PFSK-1 (cell line): Measurements from ENCODE around the gene FMNL2.

Experiments used
- FOXP2 ChIP-seq: optimal IDR thresholded peaks from 2 replicates; pipeline ENCODE3; 2011; ENCODE audit warnings: borderline replicate concordance, control low read depth, inconsistent platforms; ENCODE audit not compliant: insufficient read depth; ENCODE audit errors: extremely low read length, extremely low read depth
- POLR2AphosphoS5 ChIP-seq: IDR thresholded peaks from 2 replicates; pipeline ENCODE4 v1.6.1; 2012; ENCODE audit warnings: low read depth, mild to moderate bottlenecking, control low read depth, low read length, moderate library complexity
- SIN3A ChIP-seq: IDR thresholded peaks from 2 replicates; pipeline ENCODE4 v1.6.1; 2012; ENCODE audit warnings: mild to moderate bottlenecking, low read length, moderate library complexity, borderline replicate concordance; ENCODE audit not compliant: insufficient read depth
- TAF1 ChIP-seq: IDR thresholded peaks from 2 replicates; pipeline ENCODE4 v1.6.1; 2012; ENCODE audit warnings: low read length, control low read depth, borderline replicate concordance; ENCODE audit not compliant: insufficient read depth
- TF ChIP-seq, protein P1 (sequence below), 2 experiments: IDR thresholded peaks; 2 replicates each; pipeline versions ENCODE4 v1.6.1 to v1.8.0; 2011 to 2012; ENCODE audit warnings: low read depth in 2 of 2, low read length in 2 of 2, control low read depth in 1 of 2, inconsistent platforms in 1 of 2, mild to moderate bottlenecking in 1 of 2, moderate library complexity in 1 of 2; ENCODE audit not compliant: insufficient read depth in 1 of 2

The FMNL2 gene

DNA sequence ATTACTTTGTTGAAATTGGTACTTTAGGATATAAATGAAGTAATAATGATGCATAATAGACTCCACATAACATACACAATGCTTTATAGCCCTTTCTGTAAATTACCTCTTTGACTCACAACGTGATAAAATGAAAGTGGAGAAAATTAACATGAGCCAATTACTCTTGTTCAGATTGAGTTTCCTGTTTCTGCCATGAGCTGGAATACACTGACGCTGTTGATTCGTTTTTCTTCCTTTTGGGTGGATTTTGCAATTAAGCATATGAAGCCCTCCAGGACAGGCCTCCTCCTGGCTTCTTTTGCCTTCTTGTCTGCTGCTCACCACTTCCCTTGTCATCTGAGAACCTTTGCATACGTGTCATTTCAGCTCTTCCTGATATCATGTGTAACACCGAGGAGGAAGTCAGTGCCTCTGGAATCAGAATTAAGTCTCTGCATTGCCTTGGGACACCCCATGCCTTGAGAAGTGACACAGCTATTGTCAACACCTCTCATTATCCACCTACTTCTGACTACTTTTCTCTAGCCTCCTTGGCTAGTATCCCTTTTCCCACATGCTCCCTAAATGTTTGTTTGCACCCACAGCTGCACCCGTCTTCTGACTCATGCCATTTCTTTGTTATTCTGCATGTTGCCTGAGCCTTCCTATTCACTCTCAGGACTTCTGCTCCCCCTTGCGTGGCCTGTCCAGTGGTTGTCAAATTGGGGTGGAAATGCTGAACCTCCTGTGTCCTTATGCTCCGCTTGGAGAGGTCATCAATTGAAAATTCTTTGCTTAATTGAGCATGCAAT, 134.1 kb downstream of the FMNL2 start:
- TF ChIP-seq SIN3A (peak; percentile 70; the same call in 1 of the 2 replicates), FOXP2 (no peak)

DNA sequence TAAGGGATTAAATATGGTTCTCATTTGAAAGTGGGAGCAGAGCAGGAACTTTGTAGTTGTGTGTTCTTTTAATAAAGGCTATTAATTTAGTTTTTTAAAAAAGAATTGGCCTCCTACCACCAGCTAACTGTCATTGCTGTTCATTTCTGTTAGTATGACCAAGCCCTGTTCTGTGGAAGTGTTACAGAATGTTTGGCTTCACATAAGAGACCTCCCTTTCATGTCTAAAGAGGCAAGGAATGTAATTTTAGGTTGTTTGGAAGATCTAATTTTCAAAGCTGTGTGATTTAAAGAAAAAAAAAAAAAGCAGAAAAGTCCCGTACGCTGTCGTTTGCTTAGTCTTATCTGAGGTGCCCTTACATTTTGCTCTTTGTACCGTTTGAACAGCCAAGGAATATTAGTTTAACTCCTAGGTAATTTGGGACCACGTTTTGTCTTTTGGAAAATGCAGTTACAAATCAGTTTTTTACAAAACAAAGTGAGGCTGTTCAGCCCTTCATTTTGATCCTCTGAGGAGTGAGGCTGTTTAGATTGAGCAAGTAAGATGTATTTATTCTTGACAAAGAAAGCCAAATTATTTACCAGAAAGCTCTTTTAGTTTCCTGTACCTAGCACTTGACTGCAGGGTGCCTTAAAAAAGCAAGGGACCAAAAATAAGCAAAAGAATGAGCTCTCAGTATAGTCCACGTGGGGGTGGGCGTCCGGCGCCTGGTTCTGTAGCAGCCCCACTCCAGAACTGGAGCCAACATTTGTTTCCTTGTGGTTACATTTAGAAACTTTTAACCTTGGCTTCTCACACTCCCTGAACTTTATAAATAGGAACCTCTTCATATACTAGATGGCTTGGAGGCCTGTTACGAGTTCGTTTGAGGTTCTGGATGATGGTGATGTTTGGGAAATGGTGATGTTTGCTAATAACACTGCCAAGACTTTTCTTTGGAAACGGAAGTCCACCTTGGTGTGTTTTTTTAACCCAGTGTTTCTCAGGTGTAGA, 136.2 kb downstream of the FMNL2 start:
- TF ChIP-seq FOXP2 (no peak), TAF1 (no peak)
- TF ChIP-seq, protein P1, sequence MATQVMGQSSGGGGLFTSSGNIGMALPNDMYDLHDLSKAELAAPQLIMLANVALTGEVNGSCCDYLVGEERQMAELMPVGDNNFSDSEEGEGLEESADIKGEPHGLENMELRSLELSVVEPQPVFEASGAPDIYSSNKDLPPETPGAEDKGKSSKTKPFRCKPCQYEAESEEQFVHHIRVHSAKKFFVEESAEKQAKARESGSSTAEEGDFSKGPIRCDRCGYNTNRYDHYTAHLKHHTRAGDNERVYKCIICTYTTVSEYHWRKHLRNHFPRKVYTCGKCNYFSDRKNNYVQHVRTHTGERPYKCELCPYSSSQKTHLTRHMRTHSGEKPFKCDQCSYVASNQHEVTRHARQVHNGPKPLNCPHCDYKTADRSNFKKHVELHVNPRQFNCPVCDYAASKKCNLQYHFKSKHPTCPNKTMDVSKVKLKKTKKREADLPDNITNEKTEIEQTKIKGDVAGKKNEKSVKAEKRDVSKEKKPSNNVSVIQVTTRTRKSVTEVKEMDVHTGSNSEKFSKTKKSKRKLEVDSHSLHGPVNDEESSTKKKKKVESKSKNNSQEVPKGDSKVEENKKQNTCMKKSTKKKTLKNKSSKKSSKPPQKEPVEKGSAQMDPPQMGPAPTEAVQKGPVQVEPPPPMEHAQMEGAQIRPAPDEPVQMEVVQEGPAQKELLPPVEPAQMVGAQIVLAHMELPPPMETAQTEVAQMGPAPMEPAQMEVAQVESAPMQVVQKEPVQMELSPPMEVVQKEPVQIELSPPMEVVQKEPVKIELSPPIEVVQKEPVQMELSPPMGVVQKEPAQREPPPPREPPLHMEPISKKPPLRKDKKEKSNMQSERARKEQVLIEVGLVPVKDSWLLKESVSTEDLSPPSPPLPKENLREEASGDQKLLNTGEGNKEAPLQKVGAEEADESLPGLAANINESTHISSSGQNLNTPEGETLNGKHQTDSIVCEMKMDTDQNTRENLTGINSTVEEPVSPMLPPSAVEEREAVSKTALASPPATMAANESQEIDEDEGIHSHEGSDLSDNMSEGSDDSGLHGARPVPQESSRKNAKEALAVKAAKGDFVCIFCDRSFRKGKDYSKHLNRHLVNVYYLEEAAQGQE (IDR thresholded peaks at IDR 0.05; ENCODE audit: insufficient read depth in 1 of 2, low read depth in 2 of 2, low read length in 2 of 2), result no peak

- TF ChIP-seq SIN3A (no peak), POLR2AphosphoS5 (no peak), TAF1 (no peak), FOXP2 (no peak)
- TF ChIP-seq, protein P1 (IDR thresholded peaks at IDR 0.05; ENCODE audit: insufficient read depth in 1 of 2, low read depth in 2 of 2, low read length in 2 of 2), result no peak
These were observed 137.5 kb downstream of the FMNL2 start for GRCh38 chr2:152472481-152472887.

GRCh38 chr2:152473151-152473857, 138.3 kb downstream of the FMNL2 start:
- TF ChIP-seq FOXP2 (no peak), TAF1 (no peak), POLR2AphosphoS5 (no peak), SIN3A (no peak)
- TF ChIP-seq, protein P1 (IDR thresholded peaks at IDR 0.05; ENCODE audit: insufficient read depth in 1 of 2, low read depth in 2 of 2, low read length in 2 of 2), result no peak

- TF ChIP-seq POLR2AphosphoS5, result no peak
- TF ChIP-seq TAF1, result no peak
- TF ChIP-seq FOXP2, result no peak
- no peak for TF ChIP-seq SIN3A
- TF ChIP-seq, protein P1 (IDR thresholded peaks at IDR 0.05; ENCODE audit: insufficient read depth in 1 of 2, low read depth in 2 of 2, low read length in 2 of 2), result no peak
These were observed 141.0 kb downstream of the FMNL2 start for GRCh38 chr2:152475982-152476381.
